Measurements from ENCODE around the gene RABGAP1L.

Gene RABGAP1L

DNA sequence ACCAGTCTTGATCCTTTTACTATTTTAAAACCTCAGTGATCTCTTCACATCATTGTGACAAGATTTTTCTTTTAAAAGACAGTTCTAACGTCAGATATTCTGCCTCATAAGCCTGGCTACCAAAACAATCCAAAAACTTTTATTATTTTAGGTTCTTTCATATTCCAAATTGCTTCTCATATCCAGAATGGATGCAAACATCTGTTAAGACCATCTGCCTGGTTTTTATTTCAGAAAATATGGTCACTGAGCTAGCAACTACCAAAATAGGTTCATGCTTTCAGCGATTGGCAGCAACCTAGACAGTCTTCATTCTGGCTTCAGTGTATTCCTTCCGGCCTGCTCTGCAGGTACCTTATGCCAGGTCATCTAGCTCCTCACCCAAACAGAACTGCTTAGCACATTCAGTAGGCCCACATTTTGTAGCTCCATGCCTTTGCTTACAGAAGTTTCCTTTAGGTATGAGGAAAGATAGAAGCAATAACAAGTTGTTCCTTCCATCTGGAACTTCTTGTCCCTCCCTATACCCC is 781.4 kb downstream of the RABGAP1L start:
- Histone ChIP-seq H3K4me3 (ENCODE audit: control insufficient read depth in 1 of 7, extremely low read depth in 1 of 7, insufficient read depth in 4 of 7, low read depth in 2 of 7, low read length in 6 of 7) (no peak overlapping the region), H3K27ac (ENCODE audit: insufficient read depth in 1 of 2, low read depth in 1 of 2, low read length in 2 of 2, poor library complexity in 1 of 2, severe bottlenecking in 2 of 2) (no peak overlapping the region), H3K9me3 (ENCODE audit: control extremely low read depth in 1 of 5, control insufficient read depth in 4 of 5, insufficient read depth in 2 of 5, low read depth in 1 of 5, low read length in 4 of 5) (no peaks in the 10 kb centered on the region), H3K27me3 (replicated peaks in 2 of 5; ENCODE audit: control insufficient read depth in 4 of 5, insufficient read depth in 5 of 5, low read length in 4 of 5) (no peaks in the 10 kb centered on the region), H3K36me3 (ENCODE audit: control insufficient read depth in 4 of 4, insufficient read depth in 4 of 4, low read length in 3 of 4) (no peaks in the 10 kb centered on the region), H3K4me1 (ENCODE audit: control extremely low read depth in 1 of 4, control insufficient read depth in 4 of 4, insufficient read depth in 4 of 4, low read length in 3 of 4) (peaks cover 4 to 30% (median 23%) of the 10 kb centered on the region in 4 experiments)
- WGBS (ENCODE audit: insufficient coverage), result 97% methylated on average over 3 of the region's 3 CpGs
- CTCF ChIA-PET, result interaction anchor here (2.0 kb wide), 1 partner anchor 42 kb away, joined by 8 read pairs; no protein-coding TSS in a partner anchor
- POLR2A ChIA-PET, result interaction anchor here (0.6 kb wide), 1 partner anchor 122 kb away, joined by 3 read pairs; no protein-coding TSS in a partner anchor
- no peak for DNase-seq

DNA sequence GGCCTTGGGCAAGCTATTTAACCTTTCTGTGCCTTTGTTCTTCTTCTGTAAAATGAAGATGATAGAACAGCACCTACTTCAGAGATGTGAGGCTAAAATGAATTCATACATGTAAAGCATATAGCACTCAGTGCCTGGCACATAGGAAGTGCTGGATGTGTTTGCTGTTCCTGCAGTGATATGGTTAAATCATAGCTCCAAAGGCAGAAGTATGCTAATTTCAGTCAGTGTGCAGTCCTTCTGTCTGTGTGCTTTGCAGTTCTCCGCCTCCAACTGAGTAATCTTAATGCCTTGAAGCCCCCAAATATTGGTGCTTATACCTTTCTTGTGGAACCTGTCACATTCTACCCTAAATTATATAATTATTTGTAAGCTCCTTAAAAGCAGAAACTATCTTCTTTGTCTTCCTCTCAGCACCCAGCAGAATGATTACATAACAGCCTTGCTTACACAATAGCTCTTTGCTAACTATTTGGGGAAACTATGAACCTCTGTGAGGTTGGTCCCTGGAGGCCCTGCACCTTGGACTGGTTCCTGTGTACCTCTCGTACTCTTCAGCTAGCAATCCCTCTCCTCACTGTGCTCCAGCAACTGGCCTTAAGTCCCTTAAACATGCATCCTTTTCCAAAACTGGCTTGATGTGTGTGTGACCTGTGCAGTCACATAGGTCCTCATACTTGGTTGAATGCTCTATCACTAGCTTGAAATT is 783.4 kb downstream of the RABGAP1L start:
- Histone ChIP-seq H3K27me3 (replicated peaks in 2 of 5; ENCODE audit: control insufficient read depth in 4 of 5, insufficient read depth in 5 of 5, low read length in 4 of 5) (no peaks in the 10 kb centered on the region), H3K4me3 (ENCODE audit: control insufficient read depth in 1 of 7, extremely low read depth in 1 of 7, insufficient read depth in 4 of 7, low read depth in 2 of 7, low read length in 6 of 7) (no peak overlapping the region), H3K36me3 (ENCODE audit: control insufficient read depth in 4 of 4, insufficient read depth in 4 of 4, low read length in 3 of 4) (no peaks in the 10 kb centered on the region), H3K4me1 (ENCODE audit: control extremely low read depth in 1 of 4, control insufficient read depth in 4 of 4, insufficient read depth in 4 of 4, low read length in 3 of 4) (peaks cover 4 to 30% (median 23%) of the 10 kb centered on the region in 4 experiments), H3K9me3 (ENCODE audit: control extremely low read depth in 1 of 5, control insufficient read depth in 4 of 5, insufficient read depth in 2 of 5, low read depth in 1 of 5, low read length in 4 of 5) (no peaks in the 10 kb centered on the region), H3K27ac (ENCODE audit: insufficient read depth in 1 of 2, low read depth in 1 of 2, low read length in 2 of 2, poor library complexity in 1 of 2, severe bottlenecking in 2 of 2) (no peak overlapping the region)
- ChIA-PET CTCF (interaction anchor here (0.8 to 1.0 kb wide), 3 partner anchors 16 to 143 kb away, joined by 3 to 4 read pairs (median 3); no protein-coding TSS in a partner anchor), POLR2A (interaction anchor here (0.6 kb wide), 1 partner anchor 185 kb away, joined by 4 read pairs; no protein-coding TSS in a partner anchor)
- WGBS (ENCODE audit: insufficient coverage), result 61% methylated on average over 2 of the region's 2 CpGs
- peak in 2 of 3 donors; percentile 51 to 59 for DNase-seq

DNA sequence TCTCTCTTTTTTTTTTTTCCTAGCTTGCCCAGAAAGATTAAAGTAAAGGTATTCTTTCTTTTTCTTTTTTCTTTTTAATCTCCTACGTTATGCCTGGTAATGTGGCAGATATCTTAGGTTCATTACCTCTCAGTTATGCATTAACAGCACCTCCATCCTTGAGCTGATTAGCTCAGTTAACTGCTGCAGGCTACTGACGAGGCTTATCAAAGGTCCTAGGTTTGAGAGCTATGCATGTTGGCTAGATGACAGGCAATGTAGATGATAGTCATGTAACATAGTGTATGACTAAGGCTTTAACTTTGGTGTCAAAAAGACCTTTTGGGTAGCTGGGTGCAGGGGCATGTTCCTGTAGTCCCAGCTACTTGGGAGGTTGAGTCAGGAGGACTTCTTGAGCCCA is 786.7 kb downstream of the RABGAP1L start:
- Histone ChIP-seq H3K9me3 (ENCODE audit: control extremely low read depth in 1 of 5, control insufficient read depth in 4 of 5, insufficient read depth in 2 of 5, low read depth in 1 of 5, low read length in 4 of 5) (no peaks in the 10 kb centered on the region), H3K27ac (ENCODE audit: insufficient read depth in 1 of 2, low read depth in 1 of 2, low read length in 2 of 2, poor library complexity in 1 of 2, severe bottlenecking in 2 of 2) (no peak overlapping the region), H3K4me3 (ENCODE audit: control insufficient read depth in 1 of 7, extremely low read depth in 1 of 7, insufficient read depth in 4 of 7, low read depth in 2 of 7, low read length in 6 of 7) (no peak overlapping the region), H3K27me3 (replicated peaks in 2 of 5; ENCODE audit: control insufficient read depth in 4 of 5, insufficient read depth in 5 of 5, low read length in 4 of 5) (no peaks in the 10 kb centered on the region), H3K4me1 (ENCODE audit: control extremely low read depth in 1 of 4, control insufficient read depth in 4 of 4, insufficient read depth in 4 of 4, low read length in 3 of 4) (peaks cover 4 to 14% (median 11%) of the 10 kb centered on the region in 4 experiments), H3K36me3 (ENCODE audit: control insufficient read depth in 4 of 4, insufficient read depth in 4 of 4, low read length in 3 of 4) (no peaks in the 10 kb centered on the region)
- DNase-seq, result no peak
- ChIA-PET CTCF (interaction anchor here (1.2 kb wide), 1 partner anchor 9 kb away, joined by 4 read pairs; no protein-coding TSS in a partner anchor), POLR2A (no interaction called here)
- WGBS (ENCODE audit: insufficient coverage), result 100% methylated on average over 1 of the region's 2 CpGs

DNA sequence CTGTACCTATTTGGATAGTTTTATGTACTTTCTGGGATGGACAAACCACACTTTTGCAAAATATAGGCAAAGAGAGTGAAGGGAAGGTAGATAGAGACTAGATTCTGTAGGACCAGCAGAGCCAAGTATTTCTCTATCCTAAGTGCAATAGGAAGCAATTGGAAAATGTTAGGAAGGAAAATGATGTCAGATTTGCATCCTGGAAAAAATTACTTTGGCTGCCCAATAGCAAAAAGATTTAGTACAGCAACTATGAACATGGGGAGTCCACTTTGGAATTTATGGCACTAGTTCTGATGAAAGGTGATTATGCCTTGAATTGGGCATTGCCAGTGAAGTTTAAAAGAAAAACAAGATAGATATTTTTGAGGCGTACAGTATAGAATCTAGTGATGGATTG is 789.7 kb downstream of the RABGAP1L start:
- no peak for DNase-seq
- Histone ChIP-seq H3K27ac (ENCODE audit: insufficient read depth in 1 of 2, low read depth in 1 of 2, low read length in 2 of 2, poor library complexity in 1 of 2, severe bottlenecking in 2 of 2) (no peak overlapping the region), H3K27me3 (replicated peaks in 2 of 5; ENCODE audit: control insufficient read depth in 4 of 5, insufficient read depth in 5 of 5, low read length in 4 of 5) (no peaks in the 10 kb centered on the region), H3K36me3 (ENCODE audit: control insufficient read depth in 4 of 4, insufficient read depth in 4 of 4, low read length in 3 of 4) (no peaks in the 10 kb centered on the region), H3K9me3 (ENCODE audit: control extremely low read depth in 1 of 5, control insufficient read depth in 4 of 5, insufficient read depth in 2 of 5, low read depth in 1 of 5, low read length in 4 of 5) (no peaks in the 10 kb centered on the region), H3K4me3 (ENCODE audit: control insufficient read depth in 1 of 7, extremely low read depth in 1 of 7, insufficient read depth in 4 of 7, low read depth in 2 of 7, low read length in 6 of 7) (no peak overlapping the region), H3K4me1 (ENCODE audit: control extremely low read depth in 1 of 4, control insufficient read depth in 4 of 4, insufficient read depth in 4 of 4, low read length in 3 of 4) (no peaks in the 10 kb centered on the region)
- ChIA-PET POLR2A (no interaction called here), CTCF (interaction anchor here (1.1 kb wide), 1 partner anchor 34 kb away, joined by 3 read pairs; no protein-coding TSS in a partner anchor)
- WGBS (ENCODE audit: insufficient coverage), result 100% methylated on average over 1 of the region's 1 CpG

DNA sequence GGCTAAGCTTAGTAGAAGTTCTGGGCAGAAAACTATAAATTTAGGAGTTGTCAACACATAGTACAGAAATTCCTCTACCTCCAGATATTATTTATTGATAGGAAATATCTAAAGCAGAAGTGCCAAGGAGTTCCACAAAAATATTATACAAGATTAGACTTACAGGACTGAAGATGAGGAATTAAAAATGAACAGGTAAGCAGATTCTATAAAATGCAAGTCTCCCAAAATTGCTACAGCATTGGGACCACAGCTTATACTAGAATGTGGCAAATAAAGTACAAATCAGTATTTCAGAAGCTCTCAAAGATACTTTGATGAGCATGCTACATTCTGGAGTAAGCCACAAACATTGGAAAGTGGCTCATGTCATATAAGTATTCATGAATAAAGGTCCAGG is 790.3 kb downstream of the RABGAP1L start:
- DNase-seq, result no peak
- POLR2A ChIA-PET, result no interaction called here
- Histone ChIP-seq H3K27me3 (replicated peaks in 2 of 5; ENCODE audit: control insufficient read depth in 4 of 5, insufficient read depth in 5 of 5, low read length in 4 of 5) (no peaks in the 10 kb centered on the region), H3K9me3 (ENCODE audit: control extremely low read depth in 1 of 5, control insufficient read depth in 4 of 5, insufficient read depth in 2 of 5, low read depth in 1 of 5, low read length in 4 of 5) (no peaks in the 10 kb centered on the region), H3K4me3 (ENCODE audit: control insufficient read depth in 1 of 7, extremely low read depth in 1 of 7, insufficient read depth in 4 of 7, low read depth in 2 of 7, low read length in 6 of 7) (no peak overlapping the region), H3K4me1 (ENCODE audit: control extremely low read depth in 1 of 4, control insufficient read depth in 4 of 4, insufficient read depth in 4 of 4, low read length in 3 of 4) (peaks cover 0 to 4% (median 2%) of the 10 kb centered on the region in 4 experiments), H3K36me3 (ENCODE audit: control insufficient read depth in 4 of 4, insufficient read depth in 4 of 4, low read length in 3 of 4) (no peaks in the 10 kb centered on the region), H3K27ac (ENCODE audit: insufficient read depth in 1 of 2, low read depth in 1 of 2, low read length in 2 of 2, poor library complexity in 1 of 2, severe bottlenecking in 2 of 2) (no peak overlapping the region)
- CTCF ChIA-PET, result interaction anchor here (1.1 kb wide), 1 partner anchor 33 kb away, joined by 3 read pairs; no protein-coding TSS in a partner anchor

DNA sequence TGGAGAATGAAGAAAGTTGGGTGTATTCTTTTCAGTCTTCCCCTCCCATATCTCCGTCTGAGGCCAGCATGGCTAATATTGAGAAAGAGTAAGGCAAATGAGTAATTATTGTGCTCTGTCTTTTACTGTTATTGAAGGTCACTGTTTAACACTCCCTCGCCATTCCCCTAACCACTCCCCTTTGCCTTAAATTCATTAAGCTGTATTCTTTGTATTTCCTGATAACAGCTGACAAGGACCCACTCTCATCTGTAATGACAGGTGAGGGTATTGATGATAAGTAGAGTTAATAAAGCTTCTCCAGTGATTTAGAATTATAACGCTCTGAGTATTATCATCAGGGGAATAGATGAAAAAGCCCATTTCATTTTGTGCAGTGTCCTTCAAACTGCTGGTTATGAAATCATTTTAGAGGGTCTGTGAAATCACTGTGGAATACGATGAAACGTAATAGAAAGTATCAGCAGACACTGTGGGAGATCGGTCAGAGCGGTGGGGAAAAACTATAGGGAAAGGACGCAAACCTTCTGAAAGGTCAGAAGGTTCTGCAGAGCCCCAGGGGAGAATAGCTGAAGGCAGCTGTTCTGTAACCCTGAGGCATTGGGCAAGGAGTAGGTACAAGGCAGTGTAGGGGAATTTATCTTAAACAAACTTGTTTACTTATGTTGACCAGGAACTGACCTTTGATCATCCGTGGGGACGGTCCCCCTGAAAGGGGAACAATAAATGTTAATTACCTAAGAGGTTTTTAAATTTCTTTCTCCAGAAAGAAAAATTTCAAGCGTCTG is 794.2 kb downstream of the RABGAP1L start:
- WGBS (ENCODE audit: insufficient coverage), result 100% methylated on average over 6 of the region's 11 CpGs
- ChIA-PET CTCF (interaction anchor here (1.1 to 1.3 kb wide), 2 partner anchors 30 to 33 kb away, joined by 3 read pairs; no protein-coding TSS in a partner anchor), POLR2A (interaction anchor here (0.6 kb wide), 1 partner anchor 49 kb away, joined by 3 read pairs; no protein-coding TSS in a partner anchor)

More for the DNA sequence above, 794.2 kb downstream of the RABGAP1L start:
- Histone ChIP-seq H3K27ac (ENCODE audit: insufficient read depth in 1 of 2, low read depth in 1 of 2, low read length in 2 of 2, poor library complexity in 1 of 2, severe bottlenecking in 2 of 2) (no peak overlapping the region), H3K36me3 (ENCODE audit: control insufficient read depth in 4 of 4, insufficient read depth in 4 of 4, low read length in 3 of 4) (no peaks in the 10 kb centered on the region), H3K4me1 (ENCODE audit: control extremely low read depth in 1 of 4, control insufficient read depth in 4 of 4, insufficient read depth in 4 of 4, low read length in 3 of 4) (peaks cover 2 to 11% (median 10%) of the 10 kb centered on the region in 4 experiments), H3K27me3 (replicated peaks in 2 of 5; ENCODE audit: control insufficient read depth in 4 of 5, insufficient read depth in 5 of 5, low read length in 4 of 5) (no peaks in the 10 kb centered on the region), H3K4me3 (ENCODE audit: control insufficient read depth in 1 of 7, extremely low read depth in 1 of 7, insufficient read depth in 4 of 7, low read depth in 2 of 7, low read length in 6 of 7) (no peak overlapping the region), H3K9me3 (ENCODE audit: control extremely low read depth in 1 of 5, control insufficient read depth in 4 of 5, insufficient read depth in 2 of 5, low read depth in 1 of 5, low read length in 4 of 5) (no peaks in the 10 kb centered on the region)
- no peak for DNase-seq
